Measurements from ENCODE around the gene PRKN.

DNA sequence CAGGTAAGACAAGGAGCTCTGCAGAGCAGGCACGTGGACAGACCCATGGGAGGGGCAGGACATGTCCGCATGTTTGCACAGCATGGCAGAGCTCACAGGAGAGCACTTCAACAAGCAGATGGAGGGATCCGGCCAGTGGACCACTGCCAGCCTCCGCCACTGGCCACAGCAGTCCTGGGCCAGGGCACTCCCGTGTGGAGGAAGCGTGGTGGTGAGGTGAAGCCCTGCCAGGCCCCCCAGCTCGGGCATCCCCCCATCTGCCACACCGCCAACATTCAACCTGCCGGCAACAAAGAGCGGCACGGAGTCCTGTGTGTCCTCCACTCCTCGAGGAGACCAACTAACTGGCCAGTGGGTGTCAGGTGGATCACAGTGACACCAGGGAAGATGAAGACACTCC lies 1349.5 kb downstream of the PRKN start:
- TF ChIP-seq ELK4 (IDR thresholded peaks at IDR 0.05; ENCODE audit: borderline replicate concordance, low read depth, low read length) (no peak), CTCF (tag by site-specific recombination; IDR thresholded peaks at IDR 0.05) (no peak), ZNF174 (tag by site-specific recombination; IDR thresholded peaks at IDR 0.05) (no peak), ZNF555 (tag by site-specific recombination; conservative IDR thresholded peaks at IDR 0.05) (no peak), GFI1B (tag by site-specific recombination; IDR thresholded peaks at IDR 0.05) (no peak), SP7 (tag by site-specific recombination; IDR thresholded peaks at IDR 0.05) (no peak)
- TF ChIP-seq, protein P1, sequence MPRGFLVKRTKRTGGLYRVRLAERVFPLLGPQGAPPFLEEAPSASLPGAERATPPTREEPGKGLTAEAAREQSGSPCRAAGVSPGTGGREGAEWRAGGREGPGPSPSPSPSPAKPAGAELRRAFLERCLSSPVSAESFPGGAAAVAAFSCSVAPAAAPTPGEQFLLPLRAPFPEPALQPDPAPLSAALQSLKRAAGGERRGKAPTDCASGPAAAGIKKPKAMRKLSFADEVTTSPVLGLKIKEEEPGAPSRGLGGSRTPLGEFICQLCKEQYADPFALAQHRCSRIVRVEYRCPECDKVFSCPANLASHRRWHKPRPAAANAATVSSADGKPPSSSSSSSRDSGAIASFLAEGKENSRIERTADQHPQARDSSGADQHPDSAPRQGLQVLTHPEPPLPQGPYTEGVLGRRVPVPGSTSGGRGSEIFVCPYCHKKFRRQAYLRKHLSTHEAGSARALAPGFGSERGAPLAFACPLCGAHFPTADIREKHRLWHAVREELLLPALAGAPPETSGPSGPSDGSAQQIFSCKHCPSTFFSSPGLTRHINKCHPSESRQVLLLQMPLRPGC (tag by site-specific recombination; IDR thresholded peaks at IDR 0.05) = no peak
